ENCODE data around the gene CISD2. TPM values are rescaled to one million over a fixed set of nuclear protein-coding genes. Genes with fewer than 3 reads are reported as not detected.
"Not testable (repeated sequence)": the region's sequence is repeated elsewhere in the genome, so short reads cannot be mapped to it uniquely, and the experiment has no call there.

CISD2 gene
- total RNA-seq, 1 donor from 2014 or later = 44.2 TPM

GRCh38 chr4:102847687-102848086, 21.1 kb upstream of the CISD2 start:
- intact Hi-C loops (cut with micrococcal nuclease) = no loop called here

- intact Hi-C loops (cut with micrococcal nuclease) = no loop called here
Measured at GRCh38 chr4:102849579-102850104, 19.1 kb upstream of the CISD2 start.

GRCh38 chr4:102850370-102850769, 18.4 kb upstream of the CISD2 start:
- intact Hi-C loops (cut with micrococcal nuclease) = no loop called here

- intact Hi-C loops (cut with micrococcal nuclease) = loop anchor here (1.0 kb wide), 1 partner anchor 9 kb away; the partner anchor contains the start of gene CISD2
Measured at GRCh38 chr4:102858828-102859464, 9.8 kb upstream of the CISD2 start.

- intact Hi-C loops (cut with micrococcal nuclease) = no loop called here
Measured at GRCh38 chr4:102860611-102861324, 8.0 kb upstream of the CISD2 start.

- intact Hi-C loops (cut with micrococcal nuclease) = no loop called here
Measured at GRCh38 chr4:102862016-102862415, 6.8 kb upstream of the CISD2 start.

- intact Hi-C loops (cut with micrococcal nuclease) = no loop called here
Measured at GRCh38 chr4:102862747-102863146, 6.0 kb upstream of the CISD2 start.

- intact Hi-C loops (cut with micrococcal nuclease) = loop anchor here (5.0 kb wide), 1 partner anchor 278 kb away; no protein-coding TSS in a partner anchor
Measured at GRCh38 chr4:102865327-102865726, 3.5 kb upstream of the CISD2 start.

GRCh38 chr4:102867278-102868152, 1.3 kb upstream of the CISD2 start:
- intact Hi-C loops (cut with micrococcal nuclease) = loop anchor here (1.0 to 5.0 kb wide), 8 partner anchors 8 to 522 kb away; partner anchors contain the start of genes BDH2 and SLC39A8

GRCh38 chr4:102868153-102868780, 525 bp upstream of the CISD2 start:
- intact Hi-C loops (cut with micrococcal nuclease) = loop anchor here (1.0 to 5.0 kb wide), 8 partner anchors 9 to 523 kb away; partner anchors contain the start of genes BDH2 and SLC39A8

GRCh38 chr4:102869569-102870197, 891 bp downstream of the CISD2 start:
- intact Hi-C loops (cut with micrococcal nuclease) = loop anchor here (1.0 to 5.0 kb wide), 11 partner anchors 41 to 1522 kb away; partner anchors contain the start of genes CENPE, PPP3CA and SLC9B1

- intact Hi-C loops (cut with micrococcal nuclease) = no loop called here
Measured at GRCh38 chr4:102871772-102872171, 3.0 kb downstream of the CISD2 start.

GRCh38 chr4:102877477-102878106, 8.8 kb downstream of the CISD2 start:
- intact Hi-C loops (cut with micrococcal nuclease) = not testable (repeated sequence)

- intact Hi-C loops (cut with micrococcal nuclease) = not testable (repeated sequence)
Measured at GRCh38 chr4:102878349-102878748, 9.6 kb downstream of the CISD2 start.

- intact Hi-C loops (cut with micrococcal nuclease) = no loop called here
Measured at GRCh38 chr4:102878901-102879300, 10.1 kb downstream of the CISD2 start.

GRCh38 chr4:102881343-102881742, 12.6 kb downstream of the CISD2 start:
- intact Hi-C loops (cut with micrococcal nuclease) = no loop called here

GRCh38 chr4:102883278-102883677, 14.5 kb downstream of the CISD2 start:
- intact Hi-C loops (cut with micrococcal nuclease) = no loop called here

- intact Hi-C loops (cut with micrococcal nuclease) = not testable (repeated sequence)
Measured at GRCh38 chr4:102888570-102888969, 19.8 kb downstream of the CISD2 start.

GRCh38 chr4:102889866-102890265, 21.1 kb downstream of the CISD2 start:
- intact Hi-C loops (cut with micrococcal nuclease) = not testable (repeated sequence)

GRCh38 chr4:102896547-102896946, 27.8 kb downstream of the CISD2 start:
- intact Hi-C loops (cut with micrococcal nuclease) = not testable (repeated sequence)
